ENCODE measurements around the gene ACVR1.

ACVR1 gene

DNA sequence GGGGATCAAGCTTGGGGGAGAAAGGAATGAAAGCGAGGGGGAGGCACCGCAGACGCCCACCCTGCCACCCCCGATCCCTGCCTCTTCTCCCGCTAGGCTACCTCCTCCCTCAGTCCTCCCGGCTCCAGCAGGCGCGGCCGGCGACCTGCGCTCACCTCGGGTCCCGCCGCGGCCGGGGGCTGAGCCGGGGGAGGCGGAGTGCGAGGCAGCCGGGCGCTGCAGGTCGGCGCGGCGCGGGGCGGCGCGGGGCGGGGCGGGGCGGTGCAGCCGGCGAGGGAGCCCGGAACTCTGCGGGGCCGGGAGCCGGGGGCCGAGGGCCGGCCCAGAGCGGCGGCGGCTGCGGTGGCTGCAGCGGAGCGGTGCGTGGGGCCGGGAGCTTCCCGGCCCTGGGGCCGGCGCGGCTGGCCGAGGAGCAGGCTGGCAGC, 477 bp downstream of the ACVR1 start:
- Histone ChIP-seq H3K4me3 (ENCODE audit: low read length) (peak overlapping the region; percentile 78), H3F3A (ENCODE audit: control insufficient read depth, insufficient read depth) (no peaks in the 10 kb centered on the region), H3K36me3 (ENCODE audit: control insufficient read depth, low read length) (no peaks in the 10 kb centered on the region), H3K79me2 (ENCODE audit: control insufficient read depth, low read length) (peaks cover 17% of the 10 kb centered on the region), H3K9me3 (ENCODE audit: control insufficient read depth, insufficient read depth, low read length) (no peaks in the 10 kb centered on the region), H3K9me2 (replicated peaks; ENCODE audit: control insufficient read depth, low read length) (no peaks in the 10 kb centered on the region), H3K27ac (ENCODE audit: low read depth, low read length) (peak overlapping the region; percentile 57), H3K4me2 (ENCODE audit: low read length) (peak overlapping the region; percentile 95), H4K20me1 (ENCODE audit: control insufficient read depth, insufficient read depth, low read depth, low read length) (no peaks in the 10 kb centered on the region), H3K4me1 (ENCODE audit: control insufficient read depth, low read length) (peaks cover 18% of the 10 kb centered on the region), H3K27me3 (ENCODE audit: control insufficient read depth, low read length) (no peaks in the 10 kb centered on the region)
- TF ChIP-seq CTCF (IDR thresholded peaks at IDR 0.05; ENCODE audit: low read depth, low read length, poor library complexity, severe bottlenecking) = no peak
- TF ChIP-seq EZH2phosphoT487 (IDR thresholded peaks at IDR 0.05; ENCODE audit: borderline replicate concordance, low read length) = no peak

DNA sequence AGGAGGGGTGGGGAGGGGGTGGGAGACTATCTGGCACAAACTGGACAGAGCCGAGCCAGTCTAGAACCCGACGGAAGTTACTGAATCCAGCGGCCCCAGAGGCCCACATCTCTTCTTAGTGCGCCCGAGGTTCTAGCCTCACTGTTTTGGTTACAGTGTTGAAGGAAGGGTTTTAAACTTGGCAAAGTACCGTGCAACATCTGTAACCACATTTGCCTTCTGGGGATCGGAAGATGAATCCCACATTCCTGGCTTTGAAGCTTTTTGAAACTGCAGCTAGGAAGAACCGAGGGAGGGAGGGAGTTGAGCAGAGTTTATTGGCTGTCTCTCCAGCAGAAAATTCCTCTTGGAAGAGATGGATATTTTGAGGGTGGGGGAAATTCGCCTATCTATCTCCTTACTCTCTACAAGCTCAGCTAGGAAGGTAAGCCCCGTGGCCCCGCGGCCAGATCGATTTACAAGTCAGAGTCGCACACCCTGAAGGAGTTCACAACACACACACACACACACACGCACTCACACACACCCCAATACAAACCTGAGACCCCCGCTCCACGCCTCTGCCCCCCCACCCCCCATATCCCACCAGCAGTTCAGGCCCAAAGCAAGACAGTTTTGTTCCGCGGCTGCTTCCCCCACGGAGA, 1.0 kb downstream of the ACVR1 start:
- H3K4me3 ChIP-seq (ENCODE audit: low read length) = peak overlapping the region; percentile 78
- H3F3A ChIP-seq (ENCODE audit: control insufficient read depth, insufficient read depth) = no peaks in the 10 kb centered on the region
- no peaks in the 10 kb centered on the region for H3K36me3 ChIP-seq (ENCODE audit: control insufficient read depth, low read length)
- no peak for TF ChIP-seq EZH2phosphoT487 (IDR thresholded peaks at IDR 0.05; ENCODE audit: borderline replicate concordance, low read length)
- no peak for TF ChIP-seq CTCF (IDR thresholded peaks at IDR 0.05; ENCODE audit: low read depth, low read length, poor library complexity, severe bottlenecking)
- H4K20me1 ChIP-seq (ENCODE audit: control insufficient read depth, insufficient read depth, low read depth, low read length) = no peaks in the 10 kb centered on the region
- H3K9me2 ChIP-seq (replicated peaks; ENCODE audit: control insufficient read depth, low read length) = no peaks in the 10 kb centered on the region
- no peak overlapping the region for H3K27ac ChIP-seq (ENCODE audit: low read depth, low read length)
- no peaks in the 10 kb centered on the region for H3K27me3 ChIP-seq (ENCODE audit: control insufficient read depth, low read length)
- peaks cover 17% of the 10 kb centered on the region for H3K79me2 ChIP-seq (ENCODE audit: control insufficient read depth, low read length)
- no peaks in the 10 kb centered on the region for H3K9me3 ChIP-seq (ENCODE audit: control insufficient read depth, insufficient read depth, low read length)
- peak overlapping the region; percentile 95 for H3K4me2 ChIP-seq (ENCODE audit: low read length)
- peaks cover 18% of the 10 kb centered on the region for H3K4me1 ChIP-seq (ENCODE audit: control insufficient read depth, low read length)

- Histone ChIP-seq H3K79me2 (ENCODE audit: control insufficient read depth, low read length) (peaks cover 17% of the 10 kb centered on the region), H3K27ac (ENCODE audit: low read depth, low read length) (no peak overlapping the region), H3K36me3 (ENCODE audit: control insufficient read depth, low read length) (no peaks in the 10 kb centered on the region), H3K9me2 (replicated peaks; ENCODE audit: control insufficient read depth, low read length) (no peaks in the 10 kb centered on the region), H3K4me1 (ENCODE audit: control insufficient read depth, low read length) (peaks cover 18% of the 10 kb centered on the region), H4K20me1 (ENCODE audit: control insufficient read depth, insufficient read depth, low read depth, low read length) (no peaks in the 10 kb centered on the region), H3F3A (ENCODE audit: control insufficient read depth, insufficient read depth) (no peaks in the 10 kb centered on the region), H3K4me2 (ENCODE audit: low read length) (peak overlapping the region; percentile 95; the same call in 1 of the 2 replicates), H3K4me3 (ENCODE audit: low read length) (peak overlapping the region; percentile 78; the same call in 1 of the 2 replicates), H3K27me3 (ENCODE audit: control insufficient read depth, low read length) (no peaks in the 10 kb centered on the region), H3K9me3 (ENCODE audit: control insufficient read depth, insufficient read depth, low read length) (no peaks in the 10 kb centered on the region)
- TF ChIP-seq EZH2phosphoT487 (IDR thresholded peaks at IDR 0.05; ENCODE audit: borderline replicate concordance, low read length) (no peak), CTCF (IDR thresholded peaks at IDR 0.05; ENCODE audit: low read depth, low read length, poor library complexity, severe bottlenecking) (no peak)
These were observed 1.8 kb downstream of the ACVR1 start for GRCh38 chr2:157874348-157874747.
